ENCODE measurements around the gene DYNC2I2. TPM values are rescaled to one million over a fixed set of nuclear protein-coding genes. Genes with fewer than 3 reads are reported as not detected.
"Not testable (repeated sequence)": the region's sequence is repeated elsewhere in the genome, so short reads cannot be mapped to it uniquely, and the experiment has no call there.

The DYNC2I2 gene
- total RNA-seq, 1 donor from 2014 or later: 36.8 TPM

- intact Hi-C loops (cut with micrococcal nuclease): loop anchor here (5.0 kb wide), 3 partner anchors 100 to 410 kb away; partner anchors contain the start of genes GOLGA2, SWI5 and TBC1D13
These were observed 30.8 kb upstream of the DYNC2I2 start for GRCh38 chr9:128687453-128687852.

GRCh38 chr9:128685636-128686489 is 29.2 kb upstream of the DYNC2I2 start:
- intact Hi-C loops (cut with micrococcal nuclease): loop anchor here (1.0 to 5.0 kb wide), 5 partner anchors 101 to 409 kb away; partner anchors contain the start of genes GOLGA2, LRRC8A, SPTAN1 and SWI5

- intact Hi-C loops (cut with micrococcal nuclease): loop anchor here (1.0 to 5.0 kb wide), 5 partner anchors 28 to 407 kb away; partner anchors contain the start of genes DYNC2I2, GOLGA2, SWI5 and TBC1D13
These were observed 27.9 kb upstream of the DYNC2I2 start for GRCh38 chr9:128684325-128685199.

DNA sequence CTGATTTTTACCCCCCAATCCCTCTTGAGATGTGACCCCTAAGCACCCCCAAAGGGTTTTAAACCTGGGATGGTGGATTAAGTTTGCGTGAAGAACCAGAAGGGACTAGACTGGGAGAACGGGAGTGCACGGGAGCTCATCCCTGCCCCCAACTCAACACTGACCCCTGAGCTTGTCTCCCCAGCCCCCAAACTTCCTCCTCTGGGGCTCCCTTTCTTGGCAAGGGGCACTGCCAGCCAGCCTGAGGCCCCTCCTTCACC is 27.3 kb upstream of the DYNC2I2 start:
- intact Hi-C loops (cut with micrococcal nuclease): loop anchor here (1.0 kb wide), 2 partner anchors 28 to 40 kb away; partner anchors contain the start of genes DYNC2I2 and ZDHHC12

DNA sequence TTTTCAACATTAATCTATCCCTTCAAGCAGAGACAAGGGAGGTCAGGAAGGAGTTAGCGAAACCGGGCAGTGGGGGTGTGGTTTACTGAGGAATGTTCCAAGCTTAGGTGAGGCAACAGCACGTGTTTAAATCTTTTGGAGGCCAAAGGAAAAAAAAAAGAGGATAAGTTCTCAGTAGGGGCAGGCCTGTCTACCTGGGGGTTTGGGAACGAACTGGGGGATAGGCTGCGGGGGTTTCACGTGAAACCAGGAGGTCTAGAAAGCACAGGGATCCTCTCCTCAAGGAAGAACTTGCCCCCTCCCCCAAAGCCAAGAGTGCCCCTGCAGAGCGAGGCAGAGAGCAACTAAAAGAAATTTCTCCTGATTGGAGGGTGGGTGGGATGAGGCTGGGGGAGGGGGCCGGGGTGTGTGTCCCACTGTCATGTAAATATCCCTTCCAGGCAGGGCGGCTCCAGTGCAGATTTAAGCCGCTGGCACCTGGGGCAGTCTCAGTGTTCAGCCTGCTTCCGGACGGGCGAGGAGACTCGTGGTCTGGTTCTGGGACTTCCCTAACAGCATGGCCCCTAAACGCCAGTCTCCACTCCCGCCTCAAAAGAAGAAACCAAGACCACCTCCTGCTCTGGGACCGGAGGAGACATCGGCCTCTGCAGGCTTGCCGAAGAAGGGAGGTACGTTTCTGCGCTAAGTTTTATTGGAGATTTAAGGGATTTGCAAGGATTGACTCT is 26.9 kb upstream of the DYNC2I2 start:
- intact Hi-C loops (cut with micrococcal nuclease): loop anchor here (1.0 kb wide), 2 partner anchors 27 to 41 kb away; partner anchors contain the start of genes DYNC2I2 and ZDHHC12

DNA sequence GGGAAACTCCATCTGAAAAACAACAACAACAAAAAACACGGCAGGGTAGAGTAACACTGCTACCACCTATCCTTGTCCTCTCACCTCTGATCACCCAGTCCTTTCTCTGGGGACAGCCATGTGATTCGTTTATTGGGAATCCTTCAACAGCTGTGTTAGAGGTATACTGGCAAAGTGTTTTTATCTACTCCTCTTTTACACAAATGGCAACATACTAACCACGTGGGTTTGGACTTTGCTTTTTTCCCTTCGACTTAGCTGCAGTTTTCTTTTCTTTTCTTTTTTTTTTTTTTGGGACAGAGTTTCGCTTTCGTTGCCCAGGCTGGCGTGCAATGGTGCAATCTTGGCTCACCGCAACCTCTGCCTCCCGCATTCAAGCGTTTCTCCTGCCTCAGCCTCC is 21.1 kb upstream of the DYNC2I2 start:
- intact Hi-C loops (cut with micrococcal nuclease): no loop called here

- intact Hi-C loops (cut with micrococcal nuclease): no loop called here
These were observed 18.7 kb upstream of the DYNC2I2 start for GRCh38 chr9:128675382-128675781.

DNA sequence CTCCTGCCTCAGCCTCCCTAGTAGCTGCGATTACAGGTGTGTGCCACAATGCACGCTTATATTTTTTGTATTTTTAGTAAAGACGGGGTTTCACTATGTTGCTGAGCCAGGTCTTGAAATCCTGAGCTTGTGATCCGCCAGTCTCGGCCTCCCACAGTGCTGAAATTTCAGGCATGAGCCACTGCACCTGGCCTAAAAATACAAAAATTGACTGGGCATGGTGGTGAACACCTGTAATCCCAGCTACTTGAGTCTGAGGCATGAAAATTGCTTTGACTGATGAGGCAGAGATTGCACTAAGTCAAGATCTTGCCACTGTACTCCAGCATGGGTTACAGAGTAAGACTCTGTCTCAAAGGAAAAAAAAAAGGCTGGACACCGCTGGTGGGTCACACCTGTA is 13.1 kb upstream of the DYNC2I2 start:
- intact Hi-C loops (cut with micrococcal nuclease): no loop called here

GRCh38 chr9:128666481-128666941 is 9.9 kb upstream of the DYNC2I2 start:
- intact Hi-C loops (cut with micrococcal nuclease): not testable (repeated sequence)

DNA sequence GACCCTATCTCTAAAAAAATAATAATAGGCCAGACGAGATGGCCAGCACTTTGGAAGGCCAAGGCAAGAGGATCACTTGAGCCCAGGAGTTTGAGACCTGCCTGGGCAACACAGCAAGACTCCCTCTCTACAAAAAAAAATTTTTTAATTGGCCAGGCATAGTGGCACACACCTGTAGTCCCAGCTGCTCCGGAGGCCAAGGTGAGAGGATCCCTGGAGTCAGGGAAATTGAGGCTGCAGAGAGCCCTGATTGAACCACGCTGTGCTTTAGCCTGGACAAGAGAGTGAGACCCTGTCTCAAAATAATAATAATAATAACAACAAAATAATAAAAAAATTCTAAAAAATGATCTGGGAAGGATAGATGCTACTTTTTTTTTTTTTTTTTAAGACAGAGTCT is 1.1 kb upstream of the DYNC2I2 start:
- intact Hi-C loops (cut with micrococcal nuclease): loop anchor here (2.0 to 5.0 kb wide), 4 partner anchors 113 to 290 kb away; partner anchors contain the start of genes DOLK, GLE1, NUP188 and SPOUT1

DNA sequence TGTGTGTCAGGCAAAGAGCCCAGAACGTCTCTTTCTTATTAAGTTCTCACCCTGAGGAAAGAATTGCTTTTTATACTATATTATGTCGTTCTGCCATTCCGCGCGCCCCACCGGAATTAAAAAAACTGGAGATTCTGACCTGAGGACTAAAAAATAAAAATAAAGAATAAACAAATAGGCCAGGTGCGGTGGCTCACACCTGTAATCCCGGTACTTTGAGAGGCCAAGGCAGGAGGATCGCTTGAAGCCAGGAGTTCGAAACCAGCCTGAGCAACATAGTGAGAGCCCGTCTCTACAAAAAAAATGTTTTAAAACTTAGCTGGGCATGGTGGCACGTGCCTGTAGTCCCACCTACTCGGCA is 677 bp upstream of the DYNC2I2 start:
- intact Hi-C loops (cut with micrococcal nuclease): loop anchor here (2.0 to 5.0 kb wide), 4 partner anchors 113 to 290 kb away; partner anchors contain the start of genes DOLK, GLE1, NUP188 and SPOUT1

GRCh38 chr9:128654481-128654880 is 2.2 kb downstream of the DYNC2I2 start:
- intact Hi-C loops (cut with micrococcal nuclease): no loop called here

GRCh38 chr9:128653908-128654307 is 2.7 kb downstream of the DYNC2I2 start:
- intact Hi-C loops (cut with micrococcal nuclease): no loop called here

DNA sequence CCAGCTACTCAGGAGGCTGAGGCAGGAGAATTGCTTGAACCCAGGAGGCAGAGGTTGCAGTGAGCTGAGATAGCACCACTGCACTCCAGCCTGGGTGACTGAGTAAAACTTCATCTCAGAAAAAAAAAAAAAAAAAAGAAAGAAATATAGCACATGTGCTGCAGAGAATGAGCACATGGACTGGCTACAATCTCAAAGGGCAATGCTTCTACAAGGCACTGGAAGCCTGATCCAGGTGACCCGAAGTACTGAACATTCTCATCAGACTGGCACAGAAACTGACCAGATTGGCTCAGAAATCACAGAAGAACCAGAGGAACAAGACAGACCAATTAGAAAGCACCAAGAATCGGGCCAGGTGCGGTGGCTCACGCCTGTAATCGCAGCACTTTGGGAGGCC is 4.8 kb downstream of the DYNC2I2 start:
- intact Hi-C loops (cut with micrococcal nuclease): no loop called here

GRCh38 chr9:128648206-128648605 is 8.4 kb downstream of the DYNC2I2 start:
- intact Hi-C loops (cut with micrococcal nuclease): loop anchor here (1.0 to 2.0 kb wide), 4 partner anchors 77 to 280 kb away; partner anchors contain the start of genes ENDOG and ZDHHC12

DNA sequence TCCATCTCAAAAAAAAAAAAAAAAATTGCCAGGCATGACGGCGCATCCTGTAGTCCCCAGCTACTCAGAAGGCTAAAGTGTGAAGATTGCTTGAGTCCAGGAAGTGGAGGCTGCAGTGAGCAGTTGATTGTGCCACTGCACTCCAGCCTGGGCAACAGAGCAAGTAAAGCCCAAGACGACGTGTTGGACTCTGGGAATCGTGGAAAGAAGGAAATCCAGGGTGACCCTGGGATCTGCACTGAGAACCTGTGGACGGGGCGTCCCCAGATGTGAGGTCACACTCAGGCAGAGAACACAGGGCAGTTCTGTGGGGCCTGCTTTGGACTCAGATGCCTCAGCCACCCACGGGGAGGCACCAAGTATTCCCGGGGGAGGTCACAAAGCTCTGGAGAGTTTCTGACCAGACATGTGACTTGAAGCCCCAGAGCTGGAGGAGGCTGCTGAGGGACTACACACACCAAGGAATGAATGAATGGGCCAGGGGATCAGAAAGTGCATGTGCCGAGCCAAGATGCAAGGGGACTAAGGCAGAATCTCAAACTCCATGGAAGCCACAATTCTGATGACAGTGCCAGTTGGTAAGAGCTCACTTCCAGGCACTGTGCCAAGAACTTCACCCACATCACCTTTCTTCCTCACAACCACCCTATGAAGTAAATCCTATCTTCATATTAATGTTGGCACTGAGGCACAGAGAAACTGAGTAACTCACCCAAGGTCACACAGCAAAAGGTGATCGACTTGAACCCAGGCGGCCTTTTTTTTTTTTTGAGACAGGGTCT is 12.9 kb downstream of the DYNC2I2 start:
- intact Hi-C loops (cut with micrococcal nuclease): no loop called here

DNA sequence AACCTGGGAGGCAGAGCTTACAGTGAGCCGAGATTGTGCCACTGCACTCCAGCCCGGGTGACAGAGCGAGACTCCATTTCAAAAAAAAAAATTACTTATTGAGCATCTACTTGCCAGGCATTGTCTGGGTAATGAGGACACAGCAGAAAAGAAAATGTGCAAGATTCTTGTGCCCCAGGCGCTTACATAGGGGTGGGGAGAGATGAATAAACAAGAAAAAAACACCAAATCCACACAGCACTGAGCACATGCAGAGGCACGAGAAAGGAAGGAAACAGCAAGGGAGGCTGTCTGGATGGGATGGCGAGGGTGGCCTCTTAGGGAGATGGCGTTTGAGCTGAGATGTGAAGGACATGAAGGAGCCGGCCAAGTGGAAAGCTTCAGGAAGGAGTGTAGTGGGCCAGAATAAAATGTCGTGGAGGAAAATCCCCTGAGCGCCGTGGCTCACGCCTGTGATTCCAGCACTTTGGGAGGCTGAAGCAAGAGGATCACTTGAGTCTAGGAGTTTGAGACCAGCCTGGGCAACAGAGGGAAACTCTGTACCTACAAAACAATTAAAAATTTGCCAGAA is 13.9 kb downstream of the DYNC2I2 start:
- intact Hi-C loops (cut with micrococcal nuclease): no loop called here

DNA sequence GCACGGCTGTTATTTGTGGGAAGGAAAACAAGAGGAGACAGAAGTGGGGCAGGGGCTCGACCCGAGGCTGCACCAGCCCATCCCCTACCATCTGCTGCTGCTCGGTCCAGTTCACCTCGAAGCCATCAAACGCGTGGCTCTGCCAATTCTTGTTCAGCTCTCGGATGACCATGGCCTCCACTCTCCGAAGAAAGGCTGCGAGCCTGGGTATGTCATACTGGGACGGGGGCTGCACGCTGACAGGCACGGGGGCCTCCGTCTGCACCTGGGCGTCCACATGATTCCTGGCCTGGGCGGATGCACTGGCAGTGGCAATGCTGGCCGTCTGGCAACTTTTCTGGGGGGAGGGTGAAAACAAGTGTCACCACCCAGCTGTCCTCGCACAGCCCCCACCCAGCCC is 16.0 kb downstream of the DYNC2I2 start:
- intact Hi-C loops (cut with micrococcal nuclease): no loop called here

DNA sequence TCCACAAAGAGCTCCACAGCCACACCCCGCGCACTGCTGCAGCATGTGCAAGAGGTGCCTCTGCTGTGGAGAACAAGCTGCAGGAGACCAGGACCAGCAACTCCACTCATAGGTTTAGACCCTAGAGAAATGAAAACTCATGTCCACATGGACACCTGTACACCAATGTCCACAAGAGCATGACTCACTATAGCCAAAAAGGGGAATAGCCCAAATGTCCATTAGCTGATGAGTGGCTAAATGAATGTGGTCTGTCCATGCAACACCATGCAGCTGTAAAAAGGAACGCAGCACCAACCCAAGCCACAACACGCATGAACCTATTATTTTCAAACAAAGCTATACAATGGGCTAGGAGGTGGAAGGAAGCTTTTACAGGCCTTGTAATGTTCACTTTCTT is 18.1 kb downstream of the DYNC2I2 start:
- intact Hi-C loops (cut with micrococcal nuclease): no loop called here

DNA sequence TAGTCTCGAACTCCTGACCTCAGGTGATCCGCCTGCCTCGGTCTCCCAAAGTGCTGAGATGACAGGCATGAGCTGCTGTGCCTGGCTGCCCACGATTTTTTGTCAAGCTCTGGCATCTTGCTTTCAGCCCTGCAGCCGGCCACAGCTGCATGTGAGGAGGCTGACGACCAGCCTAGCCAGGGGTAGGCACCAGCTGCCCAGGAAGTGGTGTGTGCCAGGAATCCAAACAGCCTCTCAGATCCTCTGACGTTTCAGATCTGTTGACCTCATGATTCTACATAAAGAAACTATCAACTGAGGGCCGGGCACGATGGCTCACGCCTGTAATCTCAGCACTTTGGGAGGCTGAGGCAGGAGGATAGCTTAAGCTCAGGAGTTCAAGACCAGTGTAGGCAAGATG is 19.0 kb downstream of the DYNC2I2 start:
- intact Hi-C loops (cut with micrococcal nuclease): no loop called here
